Hepatic stellate cell (primary cell): Measurements from ENCODE around the gene TPD52L2.

Experiments
- DNase-seq: peaks from one replicate; pipeline ENCODE4 v3.0.0; 2011; ENCODE audit warnings: low spot score

Gene TPD52L2

GRCh38 chr20:63864978-63865640 lies at the start of gene TPD52L2:
TPD52L2 (plus strand) TSS chr20:63865270; CDS start chr20:63865366, 96 bp downstream.
- peak; percentile 99 for DNase-seq

DNA sequence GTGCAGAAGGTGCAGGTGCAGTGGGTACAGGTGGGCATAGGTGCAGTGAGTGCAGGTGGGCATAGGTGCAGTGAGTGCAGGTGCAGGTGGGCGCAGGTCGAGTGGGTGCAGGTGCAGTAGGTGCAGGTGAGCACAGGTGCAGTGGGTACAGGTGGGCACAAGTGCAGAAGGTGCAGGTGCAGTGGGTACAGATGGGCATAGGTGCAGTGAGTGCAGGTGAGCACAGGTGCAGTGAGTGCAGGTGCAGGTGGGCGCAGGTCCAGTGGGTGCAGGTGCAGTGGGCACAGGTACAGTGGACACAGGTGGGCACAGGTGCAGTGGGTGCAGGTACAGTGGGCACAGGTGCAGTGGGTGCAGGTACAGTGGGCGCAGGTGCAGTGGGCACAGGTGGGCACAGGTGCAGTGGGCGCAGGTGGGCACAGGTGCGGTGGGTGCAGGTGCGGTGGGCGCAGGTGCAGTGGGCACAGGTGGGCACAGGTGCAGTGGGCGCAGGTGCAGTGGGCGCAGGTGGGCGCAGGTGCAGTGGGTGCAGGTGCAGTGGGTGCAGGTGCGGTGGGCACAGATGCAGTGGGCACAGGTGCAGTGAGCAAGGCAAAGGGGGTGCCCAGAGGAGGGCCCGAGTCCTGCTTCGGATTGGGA lies 49.3 kb upstream of the TPD52L2 start:
- no peak for DNase-seq

- peak; percentile 69 for DNase-seq
These were observed 45.7 kb upstream of the TPD52L2 start for GRCh38 chr20:63819224-63819921.

- DNase-seq, result no peak
These were observed 43.3 kb upstream of the TPD52L2 start for GRCh38 chr20:63821811-63822210.

DNA sequence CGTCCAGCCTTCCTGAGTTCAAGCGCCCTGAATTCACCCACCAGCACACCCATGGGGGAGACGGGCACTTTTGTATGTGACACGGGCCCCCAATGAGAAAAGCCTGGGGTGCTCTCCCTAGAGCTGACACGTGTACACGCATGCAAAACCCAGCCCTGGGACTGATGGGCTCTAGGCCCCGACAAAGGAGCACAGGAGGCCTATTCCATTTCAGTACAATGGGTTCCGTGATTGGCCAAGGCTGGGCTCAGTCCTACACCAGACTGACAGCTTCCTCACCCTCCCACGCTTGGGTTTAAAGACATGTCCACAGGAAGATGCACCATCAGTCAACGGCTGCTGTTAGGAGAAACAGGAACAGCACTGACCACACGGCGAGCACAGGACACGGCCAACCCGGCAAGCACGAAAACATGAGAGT lies 42.8 kb upstream of the TPD52L2 start:
- no peak for DNase-seq

DNA sequence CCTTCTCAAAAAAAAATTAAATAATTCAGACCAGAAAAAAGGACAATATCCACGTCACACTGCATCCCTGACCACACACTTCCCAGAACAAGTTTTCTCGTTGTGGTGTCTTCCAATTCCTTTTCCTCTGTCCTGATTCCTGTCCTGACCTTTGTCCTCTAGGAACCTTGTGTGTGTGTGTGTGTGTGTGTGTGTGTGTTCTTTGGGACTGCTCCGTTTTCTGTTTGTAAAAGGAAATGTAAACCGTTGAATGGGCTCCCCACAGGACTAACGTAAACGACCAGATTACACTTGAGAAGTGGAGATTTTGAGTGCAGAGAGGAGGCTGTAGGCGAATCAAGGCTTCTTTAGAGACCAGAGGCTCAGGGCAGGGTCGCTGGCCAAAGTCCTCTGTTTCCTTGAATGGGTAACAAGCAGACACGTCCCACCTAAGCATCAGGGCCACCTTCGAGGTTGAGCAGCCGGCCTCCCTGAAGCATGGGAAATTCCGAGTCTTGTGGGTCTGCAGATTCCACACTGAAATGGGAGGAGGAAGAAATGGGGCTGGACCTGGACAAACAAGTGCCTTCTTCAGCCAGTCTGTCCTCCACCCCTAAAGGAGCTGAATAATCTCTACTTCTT lies 41.3 kb upstream of the TPD52L2 start:
- DNase-seq, result no peak

DNA sequence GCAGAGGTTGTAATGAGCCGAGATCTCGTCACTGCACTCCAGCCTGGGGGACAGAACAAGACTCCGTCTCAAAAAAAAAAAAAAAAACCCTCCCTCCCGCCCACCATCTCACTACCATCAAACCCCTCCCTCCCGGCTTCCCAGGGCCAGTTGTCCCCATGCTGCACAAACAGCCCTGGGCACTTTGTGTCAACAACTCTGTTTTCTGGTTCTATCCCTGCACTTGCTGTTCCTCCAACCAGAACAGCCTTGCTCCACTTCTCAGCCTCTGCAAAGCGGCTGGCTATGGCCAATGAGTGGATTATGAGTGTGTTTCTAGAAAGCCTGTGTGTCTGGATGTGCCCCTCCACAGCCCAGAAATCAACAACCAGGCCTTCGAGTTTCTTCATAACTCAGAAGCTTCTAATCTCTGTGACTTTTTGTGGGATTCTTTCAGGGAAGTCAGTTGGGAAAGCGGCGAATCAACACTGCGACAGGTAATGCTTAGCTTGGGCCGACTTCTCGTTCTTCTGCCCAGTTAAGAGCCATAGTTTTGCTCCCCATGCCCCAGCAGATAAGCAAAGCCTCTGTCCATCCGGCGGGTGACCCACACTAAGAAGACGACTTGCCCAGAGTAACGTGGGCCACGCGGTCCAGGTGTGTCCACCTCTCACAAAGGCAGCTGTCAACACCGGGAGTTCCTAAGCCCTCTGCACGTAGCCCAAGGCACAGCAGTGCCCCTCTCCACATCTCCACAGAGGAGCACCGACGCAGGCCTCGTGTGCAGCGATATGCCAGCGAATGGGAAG lies 39.5 kb upstream of the TPD52L2 start:
- no peak for DNase-seq

- DNase-seq, result peak; percentile 79
These were observed 38.3 kb upstream of the TPD52L2 start for GRCh38 chr20:63826753-63827152.

DNA sequence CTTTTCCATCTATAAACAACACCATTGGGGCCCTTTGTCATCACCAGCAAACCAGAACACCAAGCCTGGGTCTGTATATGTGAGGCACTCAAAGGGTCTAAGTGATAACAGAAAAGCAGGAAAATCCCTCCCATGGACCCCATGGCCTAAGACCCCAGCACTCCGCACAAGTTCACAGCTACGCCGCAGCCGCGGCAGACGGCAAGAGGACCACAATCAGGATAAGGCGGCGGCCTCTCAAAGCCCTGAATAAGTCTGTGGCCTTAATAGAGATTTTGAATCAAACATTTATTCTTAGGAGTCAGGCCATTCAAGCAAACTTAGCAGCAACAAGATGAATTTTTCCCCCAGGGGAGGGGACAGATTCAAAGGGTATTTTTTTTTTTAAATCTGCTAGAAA lies 36.9 kb upstream of the TPD52L2 start:
- DNase-seq, result no peak

DNA sequence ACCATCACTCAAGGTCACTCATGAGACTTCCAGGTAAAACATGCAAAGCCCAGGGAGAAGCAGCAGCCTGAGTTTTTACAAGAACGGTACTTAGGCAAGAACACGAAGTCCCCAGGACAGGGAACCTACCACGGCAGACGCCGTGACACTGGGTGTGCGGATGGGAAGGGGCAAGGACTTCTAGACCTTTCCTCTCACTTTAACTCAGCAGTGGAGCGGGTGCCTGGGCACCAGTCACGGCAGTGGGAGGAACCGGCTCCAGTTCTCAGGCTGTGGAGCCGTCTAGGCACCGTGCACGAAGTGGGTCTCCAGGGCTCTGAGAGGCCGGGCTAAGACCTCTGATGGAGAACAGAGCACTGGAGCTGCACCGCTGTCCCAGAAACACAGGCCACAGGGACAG lies 36.5 kb upstream of the TPD52L2 start:
- no peak for DNase-seq

DNA sequence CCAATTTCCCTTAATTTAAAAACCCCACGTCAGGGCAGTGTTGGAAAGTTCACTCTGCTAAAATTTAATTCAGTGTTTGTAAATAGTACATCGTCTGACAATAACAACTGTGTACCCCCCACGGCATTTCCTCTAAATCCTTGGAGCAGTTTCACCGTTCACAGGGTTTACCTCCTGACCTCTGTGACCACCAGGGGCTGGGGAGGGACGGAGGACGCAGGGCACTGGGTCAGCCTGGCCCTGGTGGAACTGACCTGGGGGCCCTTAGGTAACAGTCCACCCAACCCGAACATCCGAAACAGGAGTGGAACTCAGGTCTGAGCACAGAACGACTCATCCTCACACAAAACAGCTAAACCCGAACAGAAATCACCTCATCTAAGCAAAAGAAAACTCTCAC lies 36.1 kb upstream of the TPD52L2 start:
- DNase-seq, result no peak

- DNase-seq, result no peak
These were observed 35.5 kb upstream of the TPD52L2 start for GRCh38 chr20:63829603-63829944.

DNA sequence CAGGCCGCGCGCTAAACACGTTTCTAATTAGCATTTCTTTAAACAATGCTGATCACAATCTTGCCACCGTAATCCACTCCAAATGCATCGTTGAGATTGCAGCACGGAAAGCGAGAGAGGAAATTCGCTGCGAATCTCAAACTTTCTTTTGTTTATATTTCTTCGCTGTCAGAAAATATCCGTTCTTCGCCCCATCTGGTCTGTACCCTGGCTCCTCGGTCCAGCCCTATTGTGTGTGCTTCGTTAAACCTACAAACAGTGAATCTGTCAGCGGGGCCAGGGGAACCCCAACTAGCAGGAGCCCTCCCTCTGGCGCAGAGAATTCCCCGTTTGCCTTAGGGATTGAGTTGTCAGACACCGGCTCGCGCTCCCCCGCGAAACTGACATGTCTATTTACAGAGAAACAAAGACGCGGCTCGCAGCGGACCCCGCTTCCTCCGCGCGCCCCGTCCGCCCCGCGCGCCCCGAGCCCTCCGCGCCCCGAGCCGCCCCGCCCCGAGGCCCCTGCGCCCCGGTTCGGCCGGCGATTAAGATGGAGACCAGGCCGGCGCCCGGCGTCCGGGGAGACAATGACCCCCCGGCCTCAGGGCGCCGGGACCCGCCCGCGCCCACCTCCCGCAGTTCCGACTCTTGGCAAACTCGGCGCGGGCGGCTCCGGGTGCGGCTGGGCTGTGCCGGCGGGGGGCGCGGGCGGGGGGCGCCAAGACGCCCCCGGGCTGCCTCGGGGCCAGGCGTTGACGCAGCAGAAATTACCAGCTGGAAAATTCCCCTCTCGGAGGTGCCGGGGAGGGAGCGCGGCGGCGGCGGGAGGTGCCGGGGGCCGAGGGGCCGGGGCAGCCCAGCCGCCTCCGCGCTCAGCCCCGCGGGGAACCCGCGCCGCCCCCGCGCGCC lies 34.9 kb upstream of the TPD52L2 start:
- DNase-seq, result peak; percentile 53

DNA sequence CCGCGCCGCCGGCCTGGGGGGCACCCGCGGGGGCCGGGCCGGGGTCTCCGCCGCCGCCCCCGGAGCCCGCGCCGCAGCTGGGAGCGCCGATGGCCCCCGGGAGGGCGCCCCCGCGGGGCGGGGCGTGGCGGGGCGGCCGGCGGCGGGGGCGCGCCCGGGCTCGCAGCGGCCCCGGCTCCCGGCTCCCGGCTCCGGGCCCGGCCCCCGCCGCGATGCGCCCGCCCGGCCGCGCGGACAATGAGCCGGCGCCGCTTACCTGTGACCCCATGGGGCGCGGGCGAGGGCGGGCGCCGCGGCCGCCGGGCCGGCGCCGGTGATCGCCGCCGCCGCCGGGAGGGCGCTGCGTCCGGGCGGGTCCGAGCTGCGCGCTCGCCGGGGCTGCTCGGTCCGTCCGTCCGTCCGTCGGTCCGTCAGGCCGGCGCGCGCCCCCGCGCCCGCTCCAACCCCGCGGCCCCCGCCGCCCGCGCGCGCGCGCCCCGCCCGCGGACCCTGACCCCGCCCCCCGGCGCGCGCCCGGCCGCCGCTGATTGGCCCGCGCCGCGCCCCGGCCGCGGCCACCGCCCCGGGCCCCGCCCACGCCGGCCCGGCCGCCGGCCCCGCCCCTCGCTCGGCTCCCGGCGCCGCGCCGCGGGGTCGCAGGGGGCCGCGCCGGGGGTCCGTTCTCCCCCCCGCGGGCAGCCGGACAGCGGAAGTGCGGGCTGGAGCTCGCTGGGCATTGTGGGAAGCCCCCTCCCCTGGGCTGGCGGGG lies 34.1 kb upstream of the TPD52L2 start, which contains the start of gene ZBTB46:
Gene ZBTB46 (minus strand): TSS at position 424 of the 748 bp plus-strand sequence. CDS start 40,507 bp downstream, outside the sequence.
- peak; percentile 92 for DNase-seq

DNA sequence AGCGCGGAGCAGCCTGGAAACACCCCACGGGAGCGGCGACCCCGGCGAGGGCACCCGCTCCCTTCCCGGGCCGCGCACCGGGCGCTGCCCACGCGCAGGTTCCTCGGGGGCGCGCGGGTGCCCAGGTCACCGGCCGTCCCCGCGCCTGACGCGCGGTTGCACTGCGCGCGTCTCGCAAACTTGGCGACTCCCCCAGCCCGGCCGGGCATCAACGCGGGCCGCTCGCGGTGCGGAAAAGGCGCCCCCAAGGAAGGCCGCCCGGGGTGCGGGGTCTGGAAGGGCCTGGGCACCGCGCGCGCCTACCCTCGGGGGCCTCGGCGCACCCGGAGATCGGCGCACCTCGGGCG lies 33.5 kb upstream of the TPD52L2 start:
- no peak for DNase-seq

- no peak for DNase-seq
These were observed 32.9 kb upstream of the TPD52L2 start for GRCh38 chr20:63831993-63832686.

GRCh38 chr20:63833776-63834490 lies 31.1 kb upstream of the TPD52L2 start:
- peak; percentile 88 for DNase-seq

DNA sequence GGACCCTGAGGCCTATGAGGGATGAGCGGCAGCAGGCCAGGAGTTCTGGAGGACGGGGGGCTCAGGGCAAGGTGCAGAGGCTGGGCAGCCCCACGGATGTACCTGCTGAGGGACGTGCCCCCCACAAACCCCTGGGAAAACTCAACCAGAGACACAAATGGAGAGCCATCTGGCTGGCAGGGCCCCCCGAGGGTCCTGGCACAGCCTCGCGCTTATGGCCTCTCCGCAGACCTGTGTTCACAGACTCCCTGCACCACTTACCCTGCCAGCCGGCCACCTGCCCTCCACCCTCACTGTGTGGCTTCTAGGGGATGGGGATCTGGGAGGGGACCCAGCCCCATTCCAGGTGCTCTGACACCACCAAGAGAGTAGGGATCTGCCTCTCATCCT lies 30.6 kb upstream of the TPD52L2 start:
- no peak for DNase-seq
